IPS-18c (cell line): Measurements from ENCODE around the gene FBN1.
A peak's percentile ranks its signal among the peaks of the same experiment; 100 is the strongest.

Experiments used
- H3K4me3 ChIP-seq: 2 replicates; pipeline ENCODE4 v1.7.0; 2013; ENCODE audit warnings: low read depth, mild to moderate bottlenecking, low read length, moderate library complexity; ENCODE audit not compliant: insufficient read depth
- H3K9me3 ChIP-seq: one replicate; pipeline ENCODE4 v1.6.1; 2013; ENCODE audit warnings: mild to moderate bottlenecking, low read length, moderate library complexity; ENCODE audit not compliant: control insufficient read depth, insufficient read depth

Gene FBN1

GRCh38 chr15:48657950-48658591 lies 12.6 kb upstream of the FBN1 start:
- Histone ChIP-seq H3K9me3 (no peaks in the 10 kb centered on the region), H3K4me3 (no peak overlapping the region)

GRCh38 chr15:48654801-48655200 lies 9.3 kb upstream of the FBN1 start:
- no peaks in the 10 kb centered on the region for H3K9me3 ChIP-seq
- no peak overlapping the region for H3K4me3 ChIP-seq

- no peak overlapping the region for H3K4me3 ChIP-seq
- H3K9me3 ChIP-seq, result no peaks in the 10 kb centered on the region
Measured at GRCh38 chr15:48653913-48654670, 8.6 kb upstream of the FBN1 start.

GRCh38 chr15:48653216-48653615 lies 7.7 kb upstream of the FBN1 start:
- H3K4me3 ChIP-seq, result no peak overlapping the region
- no peaks in the 10 kb centered on the region for H3K9me3 ChIP-seq

GRCh38 chr15:48652510-48653076 lies 7.1 kb upstream of the FBN1 start:
- no peaks in the 10 kb centered on the region for H3K9me3 ChIP-seq
- H3K4me3 ChIP-seq, result no peak overlapping the region

GRCh38 chr15:48650931-48651330 lies 5.4 kb upstream of the FBN1 start:
- H3K4me3 ChIP-seq, result no peak overlapping the region
- H3K9me3 ChIP-seq, result no peaks in the 10 kb centered on the region

- H3K9me3 ChIP-seq, result no peaks in the 10 kb centered on the region
- H3K4me3 ChIP-seq, result no peak overlapping the region
Measured at GRCh38 chr15:48647962-48648361, 2.5 kb upstream of the FBN1 start.

GRCh38 chr15:48646331-48646730 lies 822 bp upstream of the FBN1 start:
- Histone ChIP-seq H3K4me3 (peak overlapping the region; percentile 78), H3K9me3 (no peaks in the 10 kb centered on the region)

- Histone ChIP-seq H3K9me3 (no peaks in the 10 kb centered on the region), H3K4me3 (peak overlapping the region; percentile 78)
Measured at GRCh38 chr15:48644827-48645557, 517 bp downstream of the FBN1 start.

GRCh38 chr15:48644467-48644826 lies 1.1 kb downstream of the FBN1 start:
- Histone ChIP-seq H3K4me3 (peak overlapping the region; percentile 78), H3K9me3 (no peaks in the 10 kb centered on the region)

GRCh38 chr15:48643776-48644466 lies 1.6 kb downstream of the FBN1 start:
- Histone ChIP-seq H3K9me3 (no peaks in the 10 kb centered on the region), H3K4me3 (peak overlapping the region; percentile 78)

GRCh38 chr15:48643206-48643605 lies 2.3 kb downstream of the FBN1 start:
- Histone ChIP-seq H3K9me3 (no peaks in the 10 kb centered on the region), H3K4me3 (no peak overlapping the region)

- H3K9me3 ChIP-seq, result no peaks in the 10 kb centered on the region
- no peak overlapping the region for H3K4me3 ChIP-seq
Measured at GRCh38 chr15:48642795-48643194, 2.7 kb downstream of the FBN1 start.

- Histone ChIP-seq H3K4me3 (no peak overlapping the region), H3K9me3 (no peaks in the 10 kb centered on the region)
Measured at GRCh38 chr15:48641416-48641815, 4.1 kb downstream of the FBN1 start.

- Histone ChIP-seq H3K4me3 (no peak overlapping the region), H3K9me3 (no peaks in the 10 kb centered on the region)
Measured at GRCh38 chr15:48638963-48639362, 6.5 kb downstream of the FBN1 start.

GRCh38 chr15:48637639-48638038 lies 7.9 kb downstream of the FBN1 start:
- Histone ChIP-seq H3K9me3 (no peaks in the 10 kb centered on the region), H3K4me3 (no peak overlapping the region)

GRCh38 chr15:48636511-48636910 lies 9.0 kb downstream of the FBN1 start:
- H3K4me3 ChIP-seq, result no peak overlapping the region
- no peaks in the 10 kb centered on the region for H3K9me3 ChIP-seq
